Ramos (cell line): ENCODE results near the gene LCE7A.

ENCODE experiments used
- in situ Hi-C: fragments of 300-500 bp; cut with MboI; formaldehyde crosslinking; loops from one replicate; pipeline ENCODE4 v1.14.3; 2022; ENCODE audit warnings: low sequenced_read_pairs; ENCODE audit not compliant: unreplicated experiment

LCE7A gene

GRCh38 chr1:152879559-152880198 is 19.9 kb downstream of the LCE7A start:
- in situ Hi-C loops = no loop called here

GRCh38 chr1:152880316-152880715 is 20.5 kb downstream of the LCE7A start:
- in situ Hi-C loops = no loop called here

DNA sequence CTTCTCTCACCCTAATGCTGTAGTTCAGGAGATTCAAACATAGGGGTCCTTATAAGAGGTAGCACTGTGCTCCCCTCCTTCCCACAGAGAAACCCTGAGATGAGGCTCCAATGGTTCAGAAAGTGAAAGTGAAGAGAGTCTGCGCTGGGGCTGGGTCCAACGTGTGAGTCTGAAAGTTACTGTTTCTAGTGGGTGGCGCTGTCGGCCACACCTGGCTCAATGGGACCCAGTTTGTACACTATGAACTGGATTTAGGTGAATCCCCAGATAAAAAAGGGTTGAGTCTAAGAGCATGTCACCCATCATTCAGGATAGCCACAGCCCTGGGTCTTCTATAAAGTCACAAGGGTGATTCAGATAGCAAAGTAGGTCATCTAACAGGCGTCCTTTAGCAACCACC is 21.1 kb downstream of the LCE7A start:
- in situ Hi-C loops = no loop called here

GRCh38 chr1:152884085-152884484 is 24.3 kb downstream of the LCE7A start:
- in situ Hi-C loops = no loop called here

- in situ Hi-C loops = no loop called here
These were observed 24.7 kb downstream of the LCE7A start for GRCh38 chr1:152884506-152884905.

GRCh38 chr1:152884966-152885624 is 25.3 kb downstream of the LCE7A start:
- in situ Hi-C loops = no loop called here

DNA sequence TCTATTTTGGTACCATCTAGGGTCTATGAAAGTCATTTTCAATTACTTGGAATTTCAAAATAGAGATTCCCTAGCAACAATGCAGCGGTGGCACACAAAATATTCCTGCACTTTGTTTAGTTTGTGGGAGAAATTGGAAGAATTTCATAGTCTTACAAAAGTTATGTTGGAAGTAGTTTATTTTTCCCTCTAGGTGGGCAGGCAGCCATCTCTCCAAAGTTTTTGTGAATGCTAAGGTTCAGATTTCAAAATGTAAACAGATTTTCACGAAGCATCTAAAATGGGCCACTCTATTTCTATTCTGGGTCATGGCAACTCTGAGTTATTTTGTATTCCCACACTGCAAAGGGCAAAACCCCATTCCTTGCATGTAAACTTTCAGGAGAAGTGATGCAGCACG is 26.3 kb downstream of the LCE7A start:
- in situ Hi-C loops = no loop called here

GRCh38 chr1:152886758-152887409 is 27.1 kb downstream of the LCE7A start:
- in situ Hi-C loops = no loop called here

- in situ Hi-C loops = no loop called here
These were observed 28.3 kb downstream of the LCE7A start for GRCh38 chr1:152888126-152888525.

- in situ Hi-C loops = no loop called here
These were observed 39.2 kb downstream of the LCE7A start for GRCh38 chr1:152899027-152899426.

GRCh38 chr1:152899883-152900282 is 40.1 kb downstream of the LCE7A start:
- in situ Hi-C loops = no loop called here

DNA sequence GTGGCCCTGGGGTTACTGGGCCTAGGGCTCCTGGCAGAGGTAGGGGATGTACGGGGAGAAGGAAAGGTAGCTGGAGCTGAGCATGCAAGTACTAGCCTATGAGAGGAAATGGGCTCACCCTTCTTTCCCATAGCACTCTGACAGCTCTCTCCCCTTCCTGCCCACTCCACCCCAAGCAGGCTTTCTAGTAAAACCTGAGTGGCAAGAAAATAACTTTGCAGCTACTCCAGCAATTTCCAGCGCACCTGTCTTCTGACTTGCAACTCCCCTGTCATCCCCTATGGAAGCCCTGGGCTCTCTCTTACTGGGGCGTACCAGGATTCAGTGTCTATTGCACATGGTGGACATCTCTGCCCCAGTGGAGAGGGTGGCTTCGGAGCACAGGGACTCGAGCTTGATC is 41.8 kb downstream of the LCE7A start:
- in situ Hi-C loops = no loop called here

DNA sequence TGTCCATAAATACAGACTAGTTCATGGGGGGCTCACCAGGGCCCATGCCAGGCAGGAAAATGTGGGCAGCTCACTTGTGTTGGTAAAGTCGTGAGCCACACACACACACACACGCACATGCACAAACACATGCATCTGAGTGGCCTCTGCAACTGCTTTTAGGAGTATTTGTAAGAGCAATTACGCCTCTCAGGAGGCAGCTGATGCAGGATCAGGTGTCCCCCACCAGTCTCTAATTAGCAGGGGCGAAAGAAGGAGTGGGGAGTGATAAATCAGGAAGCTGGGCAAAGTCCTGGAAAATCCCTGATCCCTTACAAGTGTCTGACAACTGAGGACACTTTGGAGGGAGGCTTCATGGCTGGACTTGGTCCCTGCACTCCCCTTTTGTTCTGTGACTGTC is 42.8 kb downstream of the LCE7A start:
- in situ Hi-C loops = no loop called here

GRCh38 chr1:152904688-152905440 is 45.1 kb downstream of the LCE7A start:
- in situ Hi-C loops = no loop called here

DNA sequence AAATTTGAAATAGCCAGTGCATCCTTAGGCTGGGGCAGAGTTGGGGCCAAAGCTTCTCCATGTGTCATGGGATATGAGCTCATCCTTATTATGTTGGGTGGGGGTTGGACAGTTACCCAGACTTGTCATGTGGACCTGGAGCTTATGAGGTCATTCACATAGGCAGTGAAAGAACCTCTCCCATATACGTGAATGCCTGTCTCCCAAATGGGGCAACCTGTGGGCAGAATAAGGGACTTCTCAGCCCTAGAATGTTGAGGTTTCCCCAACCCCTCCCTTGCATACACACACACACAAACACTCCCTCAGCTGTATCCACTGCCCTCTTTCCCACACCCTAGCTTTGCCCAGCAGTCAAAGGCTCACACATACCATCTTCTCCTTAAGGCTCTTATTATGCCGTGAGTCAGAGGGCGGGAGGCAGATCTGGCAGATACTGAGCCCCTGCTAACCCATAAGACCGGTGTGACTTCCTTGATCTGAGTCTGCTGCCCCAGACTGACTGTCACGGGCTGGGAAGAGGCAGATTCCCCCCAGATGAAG is 46.3 kb downstream of the LCE7A start:
- in situ Hi-C loops = no loop called here

- in situ Hi-C loops = no loop called here
These were observed 48.1 kb downstream of the LCE7A start, which contains the start of gene IVL for GRCh38 chr1:152907686-152908601. Gene IVL (plus strand): TSS chr1:152908546. CDS start chr1:152909798, 1,252 bp downstream.

- in situ Hi-C loops = no loop called here
These were observed 49.4 kb downstream of the LCE7A start for GRCh38 chr1:152909206-152909605.
